HG03097 (cell line): Measurements from ENCODE around the gene SHMT1.

ENCODE experiments used
- ATAC-seq: cut with Tn5 transposase; IDR thresholded peaks from one replicate; pipeline ENCODE4 v1.9.1; 2021; ENCODE audit not compliant: unreplicated experiment, low FRiP score

SHMT1 gene

DNA sequence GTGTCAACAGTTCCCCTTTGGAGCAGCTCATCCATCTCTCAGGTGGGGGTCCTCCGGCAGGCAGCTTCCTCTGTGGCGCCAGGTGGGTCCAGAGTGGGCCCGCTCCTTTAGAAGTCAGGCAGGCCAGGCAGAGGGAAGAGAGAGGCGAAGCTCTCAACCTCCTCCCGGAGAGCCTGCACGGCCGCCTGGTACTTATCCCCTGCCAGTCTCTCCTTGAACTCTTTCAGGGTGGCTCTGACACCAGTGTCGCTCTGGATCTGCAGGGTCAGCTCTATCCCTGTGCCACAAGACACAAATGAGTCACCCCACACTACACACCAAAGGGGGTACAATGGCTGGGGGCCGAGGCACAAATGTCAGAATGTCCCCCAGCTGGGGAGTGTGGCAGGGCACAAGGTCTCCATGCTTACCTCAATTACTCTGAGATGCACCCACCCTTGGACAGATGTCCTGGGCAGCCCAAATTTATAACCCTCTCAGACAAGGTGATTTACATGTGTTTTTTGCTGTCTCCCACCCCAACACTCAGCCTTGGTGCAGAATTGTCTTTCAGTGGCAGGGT is 34.6 kb downstream of the SHMT1 start:
- no peak for ATAC-seq

GRCh38 chr17:18327556-18327955 is 35.8 kb downstream of the SHMT1 start:
- ATAC-seq, result no peak

- ATAC-seq, result no peak
Measured at GRCh38 chr17:18327093-18327492, 36.3 kb downstream of the SHMT1 start.

GRCh38 chr17:18326572-18326971 is 36.8 kb downstream of the SHMT1 start:
- ATAC-seq, result no peak

- ATAC-seq, result no peak
Measured at GRCh38 chr17:18326039-18326438, 37.3 kb downstream of the SHMT1 start.

GRCh38 chr17:18324140-18325050 is 39.0 kb downstream of the SHMT1 start:
- no peak for ATAC-seq

DNA sequence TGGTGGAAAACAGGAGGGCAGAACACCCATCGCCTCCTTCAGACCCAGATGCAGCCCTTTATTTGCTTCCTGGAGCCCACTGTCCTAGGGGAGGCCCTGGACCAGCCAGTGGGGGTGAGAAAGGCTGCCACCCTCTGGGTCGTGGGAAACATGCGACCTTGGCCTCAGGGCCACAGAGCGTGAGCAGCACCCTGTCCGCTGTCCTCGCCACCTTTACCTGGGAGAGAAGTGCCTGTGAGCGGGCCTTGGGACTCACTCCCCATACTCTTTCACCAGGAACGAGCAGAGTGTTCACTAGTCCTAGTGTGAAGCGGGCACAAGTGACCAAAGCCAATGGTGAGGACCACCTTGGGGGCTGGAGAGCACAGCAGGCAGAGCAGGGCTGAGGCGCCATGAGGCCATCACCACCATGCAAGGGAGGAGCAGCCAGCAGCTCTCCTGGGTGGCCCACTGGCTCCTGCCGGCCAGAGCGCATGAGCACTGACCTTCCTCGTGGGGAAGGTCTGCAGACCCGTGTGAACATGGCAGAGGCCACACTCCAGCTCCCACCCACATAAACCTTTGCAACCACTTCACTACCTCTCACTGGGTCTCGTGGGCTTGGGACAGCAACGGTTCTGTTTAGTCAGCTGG is 39.7 kb downstream of the SHMT1 start:
- no peak for ATAC-seq

DNA sequence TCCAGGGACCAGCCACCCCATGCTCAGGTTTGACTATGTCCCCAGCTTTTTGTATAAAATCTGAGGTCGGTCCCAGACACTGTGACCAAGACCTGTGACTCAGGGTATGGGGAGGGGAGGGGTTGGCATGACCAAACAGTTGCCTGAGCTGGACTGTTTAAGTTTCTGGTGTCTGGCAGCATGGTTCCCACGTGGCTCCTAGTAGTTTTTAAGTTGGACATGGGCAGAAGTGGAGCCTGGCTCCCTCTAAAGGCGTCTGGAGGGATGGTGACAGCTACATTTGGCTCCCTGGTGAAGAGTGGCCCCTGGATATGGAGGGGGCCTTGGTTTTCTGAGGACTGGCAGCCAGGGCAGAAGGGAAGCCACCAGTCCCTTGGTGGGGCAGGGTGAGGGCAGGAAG is 40.3 kb downstream of the SHMT1 start:
- ATAC-seq, result no peak

DNA sequence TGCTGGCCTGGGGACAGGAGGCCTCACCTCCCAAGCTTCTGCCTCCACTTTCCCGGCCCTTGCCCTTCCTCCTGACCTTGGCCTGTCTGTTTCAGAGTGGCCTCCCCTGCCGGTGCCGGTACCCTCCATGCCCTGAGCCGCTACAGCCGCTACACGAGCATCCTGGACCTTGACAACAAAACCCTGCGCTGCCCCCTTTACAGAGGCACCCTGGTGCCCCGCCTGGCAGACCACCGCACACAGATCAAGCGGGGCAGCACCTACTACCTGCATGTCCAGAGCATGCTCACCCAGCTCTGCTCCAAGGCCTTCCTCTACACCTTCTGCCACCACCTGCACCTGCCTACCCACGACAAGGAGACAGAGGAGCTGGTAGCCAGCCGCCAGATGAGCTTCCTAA is 40.8 kb downstream of the SHMT1 start:
- no peak for ATAC-seq

DNA sequence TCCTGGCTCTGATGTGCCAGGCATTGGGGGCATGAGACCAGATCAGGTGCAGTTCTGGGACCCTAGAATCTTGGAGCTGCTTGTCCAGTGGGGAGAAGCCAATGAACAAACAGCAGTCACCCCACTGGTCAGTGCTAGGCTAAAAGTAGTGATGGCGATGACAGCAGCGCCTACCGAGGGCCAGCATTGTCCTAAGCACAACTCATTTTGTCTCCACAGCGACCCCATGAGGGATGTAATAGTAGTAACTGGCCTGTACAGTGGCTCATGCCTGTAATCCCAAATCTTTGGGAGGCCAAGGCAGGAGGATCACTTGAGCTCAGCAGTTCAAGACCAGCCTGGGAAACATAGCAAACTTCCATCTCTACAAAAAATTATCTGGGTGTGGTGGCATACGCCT is 42.0 kb downstream of the SHMT1 start:
- ATAC-seq, result no peak

DNA sequence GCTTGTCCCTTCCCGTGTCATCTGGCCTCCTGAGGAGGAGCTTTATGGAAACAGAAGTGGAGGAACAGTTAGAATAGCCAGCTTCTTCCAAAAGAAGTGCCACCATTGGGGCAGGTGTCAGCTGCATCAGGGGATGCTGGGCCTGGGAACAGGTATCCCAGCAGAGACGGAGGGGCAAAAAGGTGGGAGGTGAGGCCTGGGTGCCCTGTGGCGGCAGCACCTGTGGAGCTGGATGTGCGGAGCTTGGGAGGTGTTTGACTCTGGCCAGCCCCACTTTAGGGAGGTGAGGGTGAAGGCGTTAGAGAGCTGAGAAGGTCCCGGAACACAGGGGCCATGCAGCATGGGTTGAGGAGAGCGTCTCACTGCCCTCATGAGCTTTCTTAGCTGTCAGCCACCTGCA is 43.0 kb downstream of the SHMT1 start:
- ATAC-seq, result no peak

GRCh38 chr17:18319604-18320256 is 43.6 kb downstream of the SHMT1 start:
- no peak for ATAC-seq

GRCh38 chr17:18318771-18319450 is 44.4 kb downstream of the SHMT1 start:
- ATAC-seq, result no peak

GRCh38 chr17:18318117-18318516 is 45.2 kb downstream of the SHMT1 start:
- no peak for ATAC-seq

GRCh38 chr17:18315961-18316360 is 47.4 kb downstream of the SHMT1 start:
- ATAC-seq, result no peak

DNA sequence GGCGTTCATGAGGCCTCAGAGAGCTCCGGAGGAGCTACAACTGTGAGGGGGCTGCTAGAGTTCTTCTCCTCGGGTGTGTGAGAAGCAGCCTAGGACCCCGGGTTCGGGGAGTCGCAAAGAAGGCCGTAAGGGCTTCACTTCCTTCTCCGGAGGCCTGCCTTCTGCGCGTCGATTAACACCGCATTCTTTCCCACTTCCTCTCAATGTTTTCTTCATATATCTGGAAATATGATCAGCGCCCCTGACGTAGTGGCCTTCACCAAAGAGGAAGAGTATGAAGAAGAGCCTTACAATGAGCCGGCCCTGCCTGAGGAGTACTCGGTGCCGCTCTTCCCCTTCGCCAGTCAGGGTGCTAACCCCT is 47.8 kb downstream of the SHMT1 start:
- ATAC-seq, result peak; percentile 6

- peak; percentile 73 for ATAC-seq
Measured at GRCh38 chr17:18314731-18315561, 48.4 kb downstream of the SHMT1 start, which contains the start of the genes SMCR8 and TOP3A. Gene SMCR8, plus strand, starts transcription at chr17:18315293. Its CDS starts 497 bp downstream, at chr17:18315790. Gene TOP3A, minus strand, starts transcription at chr17:18314994. Its CDS starts 216 bp downstream, at chr17:18314778.

DNA sequence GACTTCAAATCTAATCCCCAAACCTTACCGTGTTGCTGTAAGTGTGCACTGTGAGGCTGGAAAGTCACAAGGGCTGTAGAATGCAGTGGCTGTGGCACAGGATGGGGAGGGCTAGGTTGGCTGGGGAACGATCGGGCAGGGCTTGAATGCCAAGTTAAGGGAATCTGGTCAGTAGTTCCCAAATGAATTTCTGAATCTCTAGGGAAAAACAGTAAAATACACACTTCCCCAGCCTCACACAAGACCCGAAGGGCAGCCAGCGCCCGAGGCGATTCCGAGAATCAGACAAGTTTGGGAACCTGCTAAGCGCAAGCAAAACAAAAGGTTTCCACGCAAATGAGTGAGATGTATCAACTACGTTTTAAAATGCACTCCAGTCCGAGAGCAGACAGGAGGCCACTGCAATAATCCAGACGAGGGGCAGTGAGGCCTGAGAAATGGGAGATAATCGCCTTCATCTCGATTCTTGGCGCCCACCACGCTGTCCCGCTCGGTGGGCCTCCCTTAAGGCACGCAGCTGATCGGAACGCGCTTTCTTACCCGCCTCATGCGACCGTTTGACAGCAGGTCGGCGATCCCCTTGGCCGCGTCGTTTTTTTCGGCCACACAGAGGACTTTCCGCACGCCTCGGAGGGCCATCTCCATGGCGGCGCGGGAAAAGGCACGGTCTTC is 49.2 kb downstream of the SHMT1 start:
- ATAC-seq, result peak; percentile 6

- ATAC-seq, result no peak
Measured at GRCh38 chr17:18309202-18309601, 54.1 kb downstream of the SHMT1 start.
